GM12878 (cell line): Measurements from ENCODE around the gene ADPRM. TPM values are rescaled to one million over a fixed set of nuclear protein-coding genes. Genes with fewer than 3 reads are reported as not detected.

ENCODE experiments used
- HCFC1 ChIP-seq: fragments of 150-350 bp; IDR thresholded peaks from 2 replicates; pipeline ENCODE4 v1.6.1; 2014; ENCODE audit warnings: low read length
- HDAC6 ChIP-seq: fragments of 200-600 bp; sonication (generic); IDR thresholded peaks from one replicate; pipeline ENCODE4 v1.8.0; 2017; ENCODE audit warnings: antibody characterized with exemption; ENCODE audit not compliant: unreplicated experiment
- KDM1A ChIP-seq: fragments of 200-600 bp; sonication (generic); IDR thresholded peaks from 2 replicates; pipeline ENCODE4 v1.6.1; 2016; ENCODE audit warnings: borderline replicate concordance
- MEF2B ChIP-seq: fragments of 450-650 bp; IDR thresholded peaks from 2 replicates; pipeline ENCODE4 v1.6.1; 2018; ENCODE audit warnings: mild to moderate bottlenecking, moderate library complexity; ENCODE audit not compliant: partially characterized antibody, poor library complexity, severe bottlenecking
- MYC ChIP-seq: IDR thresholded peaks from 2 replicates; pipeline ENCODE4 v1.6.1; 2011; ENCODE audit warnings: mild to moderate bottlenecking, low read length, moderate library complexity, inconsistent platforms; ENCODE audit not compliant: insufficient read depth, insufficient replicate concordance, insufficient read length, severe bottlenecking
- NR2F1 ChIP-seq: fragments of 450-650 bp; conservative IDR thresholded peaks from 2 replicates; pipeline ENCODE4 v1.6.1; 2017; ENCODE audit warnings: mild to moderate bottlenecking
- USF2 ChIP-seq: IDR thresholded peaks from 2 replicates; pipeline ENCODE4 v1.6.1; 2011; ENCODE audit warnings: low read depth, low read length, improper control_type of control experiment, borderline replicate concordance
- ZBTB11 ChIP-seq: fragments of 450-650 bp; formaldehyde crosslinking; IDR thresholded peaks from 2 replicates; pipeline ENCODE4 v1.5.0; 2022; ENCODE audit warnings: mild to moderate bottlenecking, missing genetic modification characterization
- ZBTB33 ChIP-seq: fragments of 450-650 bp; IDR thresholded peaks from 2 replicates; pipeline ENCODE4 v1.6.1; 2017; ENCODE audit warnings: mild to moderate bottlenecking
- ZNF592 ChIP-seq: fragments of 450-650 bp; IDR thresholded peaks from 2 replicates; pipeline ENCODE4 v1.6.1; 2017; ENCODE audit warnings: mild to moderate bottlenecking, moderate library complexity
- polyA plus RNA-seq, 11 experiments: library from polyadenylated mRNA; depleted of rRNA in 4 of 11; unstranded in 6 of 11; stranded (reverse) in 5 of 11; fragments of >200 nt; fragmentation: Nextera tagmentation in 4 of 11; fragmentation: Illumina TruSeq in 1 of 11; extraction: Ambion mirVana in 4 of 11; extraction: Trizol in 1 of 11; gene quantifications; 1 replicate in 1 of 11; 2 replicates in 10 of 11; pipeline versions ENCODE4 v1.2.1 to v1.2.3, GENCODE V29; 2011 to 2016; ENCODE audit warnings: inconsistent platforms in 2 of 11, missing spikeins in 2 of 11, low read depth in 1 of 11
- total RNA-seq, 4 experiments: library from RNA; depleted of rRNA in 3 of 4; stranded (reverse); fragments of >200 nt in 3 of 4; fragmentation: Illumina TruSeq in 1 of 4; extraction: Trizol in 1 of 4; gene quantifications; 2 replicates each; pipeline versions ENCODE4 v1.2.1 to v1.2.3, GENCODE V29; 2013 to 2021

Gene ADPRM
- total and polyA plus RNA-seq, 10 of the 15 experiments (the other 5 are each of a cell fraction or from before 2014, with no cell fraction given) = 7.1 to 18.4 (median 8.8) TPM

DNA sequence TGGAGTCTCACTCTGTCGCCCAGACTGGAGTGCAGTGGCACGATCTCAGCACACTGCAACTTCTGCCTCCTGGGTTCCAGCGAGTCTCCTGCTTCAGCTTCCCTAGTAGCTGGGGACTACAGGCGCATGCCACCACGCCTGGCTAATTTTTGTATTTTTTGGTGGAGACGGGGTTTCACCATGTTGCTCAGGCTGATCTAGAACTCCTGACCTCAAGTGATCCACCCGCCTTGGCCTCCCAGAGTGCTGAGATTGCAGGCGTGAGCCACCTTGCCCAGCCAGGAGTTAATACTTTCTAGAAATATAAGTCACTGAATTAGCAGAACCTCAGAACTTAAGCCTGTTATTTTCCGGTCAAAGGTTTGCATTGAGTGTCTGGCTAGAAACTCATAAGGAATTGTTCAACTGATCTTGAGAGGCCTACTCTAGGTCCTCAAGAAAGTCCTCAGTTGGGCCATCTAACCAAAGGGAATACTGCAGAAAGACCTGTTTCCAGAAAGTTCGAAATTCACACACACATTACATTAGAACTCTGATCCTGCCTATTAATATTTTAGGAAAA is 31.0 kb downstream of the ADPRM start (continued):
- TF ChIP-seq ZNF592 (no peak), MEF2B (no peak), KDM1A (no peak), NR2F1 (no peak), MYC (no peak), ZBTB11 (no peak), ZBTB33 (no peak), HCFC1 (no peak), USF2 (no peak), HDAC6 (no peak)
